Suprapubic skin (tissue), 3 donors: ENCODE measurements around the gene RFK.

ENCODE experiments used
- CTCF ChIP-seq, 2 donors: fragments of 200-600 bp in 1 of 2; fragments of 450-650 bp in 1 of 2; sonication (generic) in 1 of 2; IDR thresholded peaks; one replicate each; pipeline ENCODE4 v1.5.1; 2016 to 2019; ENCODE audit warnings: antibody characterized with exemption in 2 of 2, mild to moderate bottlenecking in 1 of 2, moderate library complexity in 1 of 2
- POLR2A ChIP-seq, 2 donors: fragments of 450-650 bp; IDR thresholded peaks; one replicate each; pipeline ENCODE4 v1.6.1; 2017; ENCODE audit warnings: antibody characterized with exemption in 2 of 2, mild to moderate bottlenecking in 2 of 2, moderate library complexity in 2 of 2

GRCh38 chr9:76396144-76396543 lies 1.9 kb upstream of the RFK start:
- TF ChIP-seq CTCF (IDR thresholded peaks at IDR 0.05) (no peak), POLR2A (IDR thresholded peaks at IDR 0.05) (no peak)
